Stimulated activated naive B cell treated with anti-CD40 and anti-IgM and Interleukin-4, amounts not matched to agents 10 μg/mL and 1 μg/mL and 100 μg/mL, for 72 hours (primary cell): Measurements from ENCODE around the gene PRLR.

Experiments used
- ATAC-seq, 2 donors: fragments of 150-1000 bp; cut with Tn5 transposase; replicated peaks; 2 replicates each; pipeline ENCODE4 v1.10.0; 2021; ENCODE audit warnings: moderate library complexity in 1 of 2
- DNase-seq: peaks from one replicate; pipeline ENCODE4 v3.0.0; 2021
- H3K27ac Mint-ChIP-seq: one replicate; pipeline ENCODE4 v1.8.0; 2022; ENCODE audit warnings: mild to moderate bottlenecking, mixed read lengths
- H3K27me3 Mint-ChIP-seq, 2 donors: one replicate each; pipeline ENCODE4 v1.8.0; 2022; ENCODE audit warnings: mixed read lengths in 2 of 2
- H3K36me3 Mint-ChIP-seq, 2 donors: one replicate each; pipeline ENCODE4 v1.8.0; 2022; ENCODE audit warnings: mixed read lengths in 2 of 2, mild to moderate bottlenecking in 1 of 2
- H3K4me1 Mint-ChIP-seq, 2 donors: one replicate each; pipeline ENCODE4 v1.8.0; 2022; ENCODE audit warnings: mixed read lengths in 2 of 2, mild to moderate bottlenecking in 1 of 2
- H3K4me3 Mint-ChIP-seq, 2 donors: one replicate each; pipeline ENCODE4 v1.8.0; 2022; ENCODE audit warnings: mild to moderate bottlenecking in 2 of 2, mixed read lengths in 2 of 2, moderate library complexity in 1 of 2
- H3K9me3 Mint-ChIP-seq, 2 donors: one replicate each; pipeline ENCODE4 v1.8.0; 2022; ENCODE audit warnings: mixed read lengths in 2 of 2, mild to moderate bottlenecking in 1 of 2

PRLR gene

GRCh38 chr5:35223787-35224395 is 6.4 kb downstream of the PRLR start:
- no peak overlapping the region for H3K4me3 Mint-ChIP-seq
- DNase-seq: no peak
- H3K27ac Mint-ChIP-seq: no peak overlapping the region
- no peaks in the 10 kb centered on the region for H3K9me3 Mint-ChIP-seq
- no peak for ATAC-seq
- H3K4me1 Mint-ChIP-seq: no peaks in the 10 kb centered on the region
- peaks cover 33 to 45% of the 10 kb centered on the region in 2 donors for H3K27me3 Mint-ChIP-seq
- no peaks in the 10 kb centered on the region for H3K36me3 Mint-ChIP-seq

GRCh38 chr5:35220967-35221366 is 9.3 kb downstream of the PRLR start:
- Mint-ChIP-seq H3K27me3 (peaks cover 13 to 20% of the 10 kb centered on the region in 2 donors), H3K27ac (no peak overlapping the region), H3K9me3 (no peaks in the 10 kb centered on the region), H3K4me3 (no peak overlapping the region), H3K36me3 (no peaks in the 10 kb centered on the region), H3K4me1 (no peaks in the 10 kb centered on the region)
- ATAC-seq (no peak), DNase-seq (no peak)

- no peak for ATAC-seq
- H3K27ac Mint-ChIP-seq: no peak overlapping the region
These were observed 11.3 kb downstream of the PRLR start for GRCh38 chr5:35218981-35219380.

GRCh38 chr5:35214051-35214450 is 16.2 kb downstream of the PRLR start:
- H3K9me3 Mint-ChIP-seq: no peaks in the 10 kb centered on the region
- H3K4me1 Mint-ChIP-seq: peaks cover 7 to 19% of the 10 kb centered on the region in 2 donors
- H3K4me3 Mint-ChIP-seq: no peak overlapping the region
- H3K36me3 Mint-ChIP-seq: no peaks in the 10 kb centered on the region
- DNase-seq: no peak
- H3K27ac Mint-ChIP-seq: no peak overlapping the region
- ATAC-seq: no peak
- H3K27me3 Mint-ChIP-seq: peaks cover 5 to 8% of the 10 kb centered on the region in 2 donors

More at GRCh38 chr5:35218981-35219380, 11.3 kb downstream of the PRLR start:
- DNase-seq: no peak
- no peak overlapping the region for H3K4me3 Mint-ChIP-seq
- H3K4me1 Mint-ChIP-seq: no peaks in the 10 kb centered on the region
- H3K9me3 Mint-ChIP-seq: no peaks in the 10 kb centered on the region
- peaks cover 5 to 13% of the 10 kb centered on the region in 2 donors for H3K27me3 Mint-ChIP-seq
- H3K36me3 Mint-ChIP-seq: no peaks in the 10 kb centered on the region

- H3K27ac Mint-ChIP-seq: no peak overlapping the region
- DNase-seq (no peak), ATAC-seq (no peak)
- no peak overlapping the region for H3K4me3 Mint-ChIP-seq
- no peaks in the 10 kb centered on the region for H3K36me3 Mint-ChIP-seq
- H3K4me1 Mint-ChIP-seq: peaks cover 7 to 19% of the 10 kb centered on the region in 2 donors
- no peaks in the 10 kb centered on the region for H3K9me3 Mint-ChIP-seq
- peaks cover 5 to 8% of the 10 kb centered on the region in 2 donors for H3K27me3 Mint-ChIP-seq
These were observed 16.7 kb downstream of the PRLR start for GRCh38 chr5:35213608-35214007.

GRCh38 chr5:35212122-35212982 is 17.9 kb downstream of the PRLR start:
- H3K4me1 Mint-ChIP-seq: peaks cover 7 to 19% of the 10 kb centered on the region in 2 donors
- no peaks in the 10 kb centered on the region for H3K9me3 Mint-ChIP-seq
- peak overlapping the region; percentile 9 for H3K27ac Mint-ChIP-seq
- ATAC-seq: peak; percentile 84 to 87
- peaks cover 10 to 15% of the 10 kb centered on the region in 2 donors for H3K27me3 Mint-ChIP-seq
- no peak for DNase-seq
- no peak overlapping the region for H3K4me3 Mint-ChIP-seq
- no peaks in the 10 kb centered on the region for H3K36me3 Mint-ChIP-seq

- Mint-ChIP-seq H3K27ac (no peak overlapping the region), H3K4me1 (peaks cover 7 to 19% of the 10 kb centered on the region in 2 donors), H3K9me3 (no peaks in the 10 kb centered on the region), H3K36me3 (no peaks in the 10 kb centered on the region), H3K4me3 (no peak overlapping the region), H3K27me3 (peaks cover 18 to 21% of the 10 kb centered on the region in 2 donors)
- ATAC-seq (no peak), DNase-seq (no peak)
These were observed 20.4 kb downstream of the PRLR start for GRCh38 chr5:35209862-35210261.

GRCh38 chr5:35205606-35206005 is 24.7 kb downstream of the PRLR start:
- no peaks in the 10 kb centered on the region for H3K9me3 Mint-ChIP-seq
- no peak for ATAC-seq
- no peak for DNase-seq

GRCh38 chr5:35205186-35205585 is 25.1 kb downstream of the PRLR start:
- peaks cover 0 to 4% of the 10 kb centered on the region in 2 donors for H3K4me1 Mint-ChIP-seq
- H3K4me3 Mint-ChIP-seq: no peak overlapping the region
- ATAC-seq (no peak), DNase-seq (no peak)
- no peaks in the 10 kb centered on the region for H3K9me3 Mint-ChIP-seq
- no peaks in the 10 kb centered on the region for H3K36me3 Mint-ChIP-seq
- no peak overlapping the region for H3K27ac Mint-ChIP-seq
- H3K27me3 Mint-ChIP-seq: peaks cover 24 to 26% of the 10 kb centered on the region in 2 donors

More at GRCh38 chr5:35205606-35206005, 24.7 kb downstream of the PRLR start:
- Mint-ChIP-seq H3K36me3 (no peaks in the 10 kb centered on the region), H3K4me3 (no peak overlapping the region), H3K4me1 (peaks cover 0 to 4% of the 10 kb centered on the region in 2 donors), H3K27me3 (peaks cover 22 to 26% of the 10 kb centered on the region in 2 donors), H3K27ac (no peak overlapping the region)

- H3K27me3 Mint-ChIP-seq: peaks cover 18 to 22% of the 10 kb centered on the region in 2 donors
- H3K4me3 Mint-ChIP-seq: no peak overlapping the region
- ATAC-seq (no peak), DNase-seq (no peak)
- no peaks in the 10 kb centered on the region for H3K36me3 Mint-ChIP-seq
- H3K27ac Mint-ChIP-seq: no peak overlapping the region
- peaks cover 0 to 2% of the 10 kb centered on the region in 2 donors for H3K4me1 Mint-ChIP-seq
- H3K9me3 Mint-ChIP-seq: no peaks in the 10 kb centered on the region
These were observed 26.9 kb downstream of the PRLR start for GRCh38 chr5:35203403-35203802.

- H3K27me3 Mint-ChIP-seq: peaks cover 11 to 17% of the 10 kb centered on the region in 2 donors
- no peaks in the 10 kb centered on the region for H3K36me3 Mint-ChIP-seq
- DNase-seq: peak; percentile 16
- no peaks in the 10 kb centered on the region for H3K9me3 Mint-ChIP-seq
- peak; percentile 90 to 93 for ATAC-seq
- H3K4me1 Mint-ChIP-seq: peaks cover 0 to 2% of the 10 kb centered on the region in 2 donors
- H3K27ac Mint-ChIP-seq: no peak overlapping the region
- H3K4me3 Mint-ChIP-seq: no peak overlapping the region
These were observed 27.8 kb downstream of the PRLR start for GRCh38 chr5:35202319-35203111.

GRCh38 chr5:35201291-35201690 is 29.0 kb downstream of the PRLR start:
- H3K27me3 Mint-ChIP-seq: peaks cover 11 to 17% of the 10 kb centered on the region in 2 donors
- no peak overlapping the region for H3K4me3 Mint-ChIP-seq
- ATAC-seq (no peak), DNase-seq (no peak)
- H3K9me3 Mint-ChIP-seq: no peaks in the 10 kb centered on the region
- H3K4me1 Mint-ChIP-seq: peaks cover 0 to 2% of the 10 kb centered on the region in 2 donors
- no peak overlapping the region for H3K27ac Mint-ChIP-seq
- no peaks in the 10 kb centered on the region for H3K36me3 Mint-ChIP-seq

GRCh38 chr5:35199886-35200285 is 30.4 kb downstream of the PRLR start:
- no peak overlapping the region for H3K27ac Mint-ChIP-seq
- H3K9me3 Mint-ChIP-seq: no peaks in the 10 kb centered on the region
- DNase-seq (no peak), ATAC-seq (no peak)
- no peaks in the 10 kb centered on the region for H3K36me3 Mint-ChIP-seq
- no peak overlapping the region for H3K4me3 Mint-ChIP-seq
- peaks cover 6 to 8% of the 10 kb centered on the region in 2 donors for H3K27me3 Mint-ChIP-seq
- peaks cover 7 to 9% of the 10 kb centered on the region in 2 donors for H3K4me1 Mint-ChIP-seq

- Mint-ChIP-seq H3K4me1 (peaks cover 16 to 19% of the 10 kb centered on the region in 2 donors), H3K36me3 (no peaks in the 10 kb centered on the region), H3K27ac (no peak overlapping the region), H3K4me3 (no peak overlapping the region), H3K27me3 (peaks cover 6 to 8% of the 10 kb centered on the region in 2 donors), H3K9me3 (no peaks in the 10 kb centered on the region)
- ATAC-seq: no peak
- DNase-seq: no peak
These were observed 31.6 kb downstream of the PRLR start for GRCh38 chr5:35198686-35199085.
